Stimulated activated CD4-positive, alpha-beta T cell treated with anti-CD3 and anti-CD28 coated beads, Interleukin-2, amount 100 ng/mL, for 4 hours (primary cell): Measurements from ENCODE around the gene RAB9B.

Experiments
- DNase-seq: peaks from one replicate; pipeline ENCODE4 v3.0.0-alpha.2; 2020; ENCODE audit warnings: low read depth

Gene RAB9B

DNA sequence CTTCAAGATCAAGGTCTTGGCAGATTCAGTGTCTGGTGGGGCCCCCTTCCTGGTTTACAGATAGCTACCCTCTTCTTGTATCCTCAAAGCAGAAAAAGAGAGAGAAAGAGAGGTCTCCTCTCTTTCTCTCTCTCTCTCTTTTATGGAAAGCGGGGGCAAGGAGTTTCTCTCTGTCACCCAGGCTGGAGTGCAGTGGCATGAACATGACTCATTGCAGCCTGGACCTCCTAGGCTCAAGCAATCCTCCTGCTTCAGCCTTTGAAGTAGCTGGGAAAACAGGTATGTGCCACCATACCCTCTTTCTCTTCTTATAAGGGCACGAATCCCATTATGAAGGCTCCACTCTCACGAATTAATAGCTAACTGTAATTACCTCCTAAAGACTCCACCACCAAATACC, 20.2 kb downstream of the RAB9B start:
- no peak for DNase-seq

DNA sequence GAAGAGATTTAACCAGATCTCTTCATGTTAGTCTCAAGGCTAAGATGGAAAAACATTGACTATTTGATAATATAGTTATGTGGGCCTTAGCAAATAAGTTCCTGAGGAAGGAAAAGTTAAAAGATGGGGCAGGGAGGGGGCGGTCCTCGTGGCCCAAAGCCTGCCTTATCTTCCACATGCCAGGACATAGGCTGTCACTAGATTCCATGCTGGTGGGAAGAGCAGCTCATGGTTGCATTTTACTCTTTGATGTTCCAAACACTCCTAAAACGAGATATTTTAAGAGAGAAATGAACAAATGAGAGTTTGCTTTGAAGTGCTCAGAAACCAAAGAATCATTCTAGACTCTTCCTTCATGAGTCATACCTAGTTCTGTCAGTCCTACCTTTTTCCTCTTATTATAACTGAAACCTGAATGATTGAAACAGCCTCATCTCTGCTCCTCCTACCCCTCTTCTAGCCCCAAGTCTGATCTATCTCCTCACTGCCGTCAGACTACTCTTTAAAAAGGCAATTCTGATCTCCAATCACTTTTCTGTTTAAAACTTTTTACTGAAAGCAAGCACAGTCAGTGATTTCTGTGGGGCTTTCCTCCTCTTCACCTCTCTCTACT, 25.1 kb downstream of the RAB9B start:
- DNase-seq = no peak

DNA sequence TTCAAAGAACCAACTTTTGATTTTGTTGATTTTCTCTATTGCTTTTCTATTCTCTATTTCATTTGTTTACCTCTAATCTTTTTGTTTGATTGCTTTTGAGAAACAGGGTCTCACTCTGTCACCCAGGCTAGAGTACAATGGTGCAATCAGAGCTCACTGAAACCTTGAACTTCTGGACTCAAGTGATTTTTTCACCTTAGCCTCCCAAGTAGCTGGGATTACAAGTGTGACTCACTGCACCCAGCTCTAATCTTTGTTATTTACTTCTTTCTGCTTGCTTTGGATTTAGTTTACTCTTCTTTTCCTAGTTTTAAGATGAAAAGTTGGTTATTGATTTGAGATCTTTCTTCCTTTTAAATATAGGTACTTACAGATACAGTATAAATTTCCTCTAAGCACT, 26.2 kb downstream of the RAB9B start:
- no peak for DNase-seq

DNA sequence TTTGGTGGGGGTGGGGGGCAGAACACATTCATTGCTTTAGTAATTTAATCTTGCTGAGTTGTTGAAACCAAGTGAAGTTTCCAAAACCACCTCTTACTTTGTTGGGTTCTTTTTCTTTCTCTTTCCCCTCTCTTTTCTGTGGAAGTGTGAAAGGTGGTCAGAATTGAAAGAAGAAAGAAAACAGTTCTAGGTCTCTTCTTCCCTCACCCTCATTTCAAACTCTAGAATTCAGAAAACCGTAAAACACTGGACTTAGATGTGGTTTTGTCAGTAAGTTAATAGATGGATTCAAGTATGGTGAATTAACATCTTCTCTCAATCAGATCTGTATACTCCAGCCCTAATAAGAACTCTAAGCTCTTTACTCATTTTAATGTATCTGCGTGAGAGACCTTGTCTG, 31.7 kb downstream of the RAB9B start:
- no peak for DNase-seq

DNA sequence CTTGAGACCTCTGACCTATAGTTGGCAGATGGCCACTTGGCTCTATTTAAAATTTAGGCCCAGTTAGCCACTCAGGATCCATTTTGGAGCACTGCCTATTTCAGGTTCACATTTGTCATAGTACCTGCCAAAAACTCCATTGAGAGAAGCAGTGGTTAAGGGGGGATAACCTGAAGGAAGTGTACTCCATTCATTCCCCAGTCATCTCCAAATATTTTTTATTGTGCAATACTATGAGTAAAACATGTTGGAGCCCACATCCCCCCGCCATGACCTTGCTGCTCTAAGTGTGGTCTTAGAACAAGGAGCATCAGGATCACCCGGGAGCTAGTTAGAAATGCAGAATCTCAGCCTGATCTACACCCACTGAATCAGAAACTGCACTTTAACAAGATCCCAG, 34.4 kb downstream of the RAB9B start:
- no peak for DNase-seq

DNA sequence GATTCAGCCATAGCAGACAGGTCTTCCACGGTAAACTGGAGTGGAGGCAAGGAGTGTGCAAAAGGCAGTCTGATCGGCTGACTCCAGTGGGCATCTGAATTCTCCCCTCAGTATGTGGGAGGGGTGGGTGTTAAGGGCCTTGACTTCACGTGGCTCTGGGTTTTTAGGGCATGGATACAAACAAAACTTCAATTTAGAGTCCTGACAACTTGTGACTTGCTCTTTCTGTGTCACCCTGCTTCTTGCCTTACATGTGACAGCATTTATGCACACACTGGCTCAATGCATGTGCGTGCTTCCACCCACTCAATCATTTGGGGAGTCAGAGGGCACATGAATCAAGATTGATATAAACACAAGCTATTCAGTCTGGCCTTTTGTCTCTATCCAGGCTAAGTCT, 37.9 kb downstream of the RAB9B start:
- no peak for DNase-seq

DNA sequence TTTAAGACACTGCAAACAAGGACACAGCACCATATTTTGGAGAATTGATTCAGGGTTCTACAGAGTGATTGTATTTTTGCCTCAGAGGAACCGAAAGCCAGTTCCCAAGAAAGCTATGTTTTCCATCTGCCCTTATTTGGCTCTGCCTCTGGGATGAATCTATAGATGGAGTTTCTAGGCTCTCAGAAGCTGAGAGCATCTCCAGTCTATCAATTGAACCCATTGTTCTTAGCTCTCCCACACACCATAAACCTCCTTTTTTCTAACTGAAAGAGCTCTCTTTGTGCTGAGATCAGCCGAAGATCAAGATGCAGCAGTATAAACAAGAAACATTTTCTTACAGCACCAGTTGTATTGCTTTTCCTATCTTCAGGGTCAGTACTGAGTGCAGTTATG, 38.5 kb downstream of the RAB9B start:
- DNase-seq = no peak

DNA sequence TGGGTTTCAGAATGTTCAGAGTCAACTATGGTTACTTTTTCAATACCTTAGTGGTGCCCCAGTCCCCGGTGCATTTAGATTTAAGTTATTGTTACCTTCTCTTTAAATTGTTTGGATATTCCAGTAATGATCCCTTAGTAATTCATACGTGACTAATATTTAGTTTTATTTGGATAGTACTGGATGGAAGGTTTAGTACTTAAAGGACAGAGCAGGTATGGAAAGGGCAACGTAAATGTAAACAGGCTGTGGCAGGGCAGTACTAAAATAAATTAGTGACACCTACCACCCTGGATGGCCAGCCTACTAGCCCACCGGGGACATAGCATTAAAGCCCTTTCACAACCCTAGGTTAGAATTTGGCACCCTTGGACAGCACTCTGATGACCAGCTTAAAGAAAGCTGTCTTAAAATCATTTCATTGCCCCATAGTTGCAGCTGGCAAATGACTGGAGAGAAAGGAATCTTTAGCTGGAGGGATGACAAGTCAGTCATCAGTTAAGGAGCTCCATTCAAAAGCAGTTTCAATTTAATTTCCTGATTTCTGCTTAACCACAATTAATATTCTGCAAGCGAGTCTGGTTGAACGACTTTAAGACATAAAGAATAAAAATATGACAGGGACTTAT, 39.0 kb downstream of the RAB9B start:
- no peak for DNase-seq

DNA sequence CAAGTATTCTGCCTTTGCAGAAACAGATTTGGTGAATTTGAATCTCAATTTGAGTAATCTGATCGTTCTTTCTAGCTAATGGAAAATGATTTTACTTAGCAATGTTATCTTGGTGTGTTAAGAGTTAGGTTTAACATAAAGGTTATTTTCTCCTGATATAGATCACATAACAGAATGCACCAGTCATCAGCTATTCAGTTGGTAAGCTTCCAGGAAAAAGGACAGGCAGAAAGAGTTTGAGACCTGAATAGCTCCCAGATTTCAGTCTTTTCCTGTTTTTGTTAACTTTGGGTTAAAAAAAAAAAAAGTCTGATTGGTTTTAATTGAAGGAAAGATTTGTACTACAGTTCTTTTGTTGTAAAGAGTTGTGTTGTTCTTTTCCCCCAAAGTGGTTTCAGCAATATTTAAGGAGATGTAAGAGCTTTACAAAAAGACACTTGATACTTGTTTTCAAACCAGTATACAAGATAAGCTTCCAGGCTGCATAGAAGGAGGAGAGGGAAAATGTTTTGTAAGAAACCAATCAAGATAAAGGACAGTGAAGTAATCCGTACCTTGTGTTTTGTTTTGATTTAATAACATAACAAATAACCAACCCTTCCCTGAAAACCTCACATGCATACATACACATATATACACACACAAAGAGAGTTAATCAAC, 40.1 kb downstream of the RAB9B start:
- DNase-seq = no peak

DNA sequence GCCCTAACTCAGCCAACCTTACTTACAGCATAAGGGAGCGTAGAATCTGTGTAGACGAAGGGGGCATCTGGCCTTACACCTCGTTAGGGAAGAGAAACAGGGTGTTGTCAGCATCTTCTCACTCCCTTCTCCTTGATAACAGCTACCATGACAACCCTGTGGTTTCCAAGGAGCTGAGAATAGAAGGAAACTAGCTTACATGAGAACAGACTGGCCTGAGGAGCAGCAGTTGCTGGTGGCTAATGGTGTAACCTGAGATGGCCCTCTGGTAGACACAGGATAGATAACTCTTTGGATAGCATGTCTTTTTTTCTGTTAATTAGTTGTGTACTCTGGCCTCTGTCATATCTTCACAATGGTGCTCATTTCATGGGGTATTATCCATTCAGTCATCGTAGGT, 40.8 kb downstream of the RAB9B start:
- DNase-seq = no peak

DNA sequence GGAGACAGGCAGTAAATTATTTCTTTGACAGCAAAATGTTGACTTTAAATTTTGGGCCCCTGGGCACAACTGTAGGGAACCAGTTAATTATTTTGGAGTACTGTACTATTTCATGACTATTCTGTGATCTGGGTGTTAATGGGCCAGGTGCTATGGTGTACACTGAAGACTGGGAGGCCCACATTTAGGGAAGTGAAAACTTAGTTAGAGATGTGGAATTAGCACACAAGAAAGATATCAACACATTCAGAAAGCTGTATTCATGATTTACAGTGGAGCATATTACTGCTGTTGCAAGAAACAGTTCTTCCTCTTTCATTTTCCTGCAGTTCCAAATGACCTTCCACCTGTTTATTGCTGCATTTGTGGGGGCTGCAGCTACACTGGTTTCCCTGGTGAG, 43.1 kb downstream of the RAB9B start:
- DNase-seq = no peak

DNA sequence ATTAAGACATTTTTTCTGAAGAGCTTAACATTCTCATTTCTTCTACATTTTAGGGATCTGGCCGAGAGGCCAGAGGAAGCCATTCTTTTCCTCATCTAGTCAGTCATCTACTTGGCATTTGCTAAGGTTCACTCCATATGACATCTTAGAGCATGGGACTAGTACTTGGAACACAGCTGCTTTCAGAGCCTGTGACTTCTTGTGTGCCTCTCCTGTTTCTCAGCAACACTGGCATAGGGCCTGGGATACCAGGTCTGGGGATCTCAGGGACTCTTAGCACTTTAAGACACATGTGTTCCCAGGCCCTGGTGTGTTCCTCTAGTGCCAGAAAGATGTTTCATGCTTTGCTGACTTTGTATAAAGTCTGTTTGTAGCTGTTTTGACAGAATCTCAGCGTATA, 48.1 kb downstream of the RAB9B start:
- DNase-seq = no peak

DNA sequence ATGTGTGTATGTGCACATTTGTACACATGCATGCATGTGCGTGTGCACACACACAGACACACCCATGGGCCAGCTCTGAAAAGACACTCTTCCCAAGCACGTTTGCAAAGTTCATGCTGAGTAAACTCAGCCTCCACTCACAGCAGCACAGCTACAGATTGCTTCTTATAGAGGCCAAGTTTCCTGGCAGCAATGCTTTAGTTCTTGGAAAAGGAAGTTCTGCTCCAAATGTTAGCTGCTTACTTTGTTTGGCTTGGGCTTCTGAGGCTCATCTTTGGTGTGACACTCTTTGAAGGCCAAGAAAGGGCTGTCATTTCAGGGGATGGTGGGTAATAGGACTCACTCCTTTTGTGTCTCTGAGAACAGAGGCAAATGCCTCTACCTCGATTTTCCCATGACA, 48.9 kb downstream of the RAB9B start:
- no peak for DNase-seq

DNA sequence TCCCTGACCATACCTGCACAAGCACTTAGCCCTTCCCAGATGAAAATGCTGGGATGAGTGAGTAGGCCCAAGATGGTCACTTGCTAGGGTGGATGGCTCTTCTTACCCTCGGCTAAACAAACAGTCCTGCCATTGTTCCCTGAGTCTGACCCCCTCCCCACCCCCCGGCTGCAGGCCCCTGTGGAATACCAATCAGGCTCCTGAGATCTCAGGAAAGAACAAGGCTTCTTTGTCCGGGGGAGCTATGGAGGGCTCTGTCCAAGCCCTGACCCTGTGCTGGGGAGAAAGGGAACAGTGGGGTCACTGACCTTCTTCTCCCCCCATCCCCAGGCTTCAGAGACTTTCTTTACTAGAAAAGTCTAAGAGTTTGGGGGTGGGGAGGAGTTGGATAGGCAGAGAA, 49.4 kb downstream of the RAB9B start:
- no peak for DNase-seq

DNA sequence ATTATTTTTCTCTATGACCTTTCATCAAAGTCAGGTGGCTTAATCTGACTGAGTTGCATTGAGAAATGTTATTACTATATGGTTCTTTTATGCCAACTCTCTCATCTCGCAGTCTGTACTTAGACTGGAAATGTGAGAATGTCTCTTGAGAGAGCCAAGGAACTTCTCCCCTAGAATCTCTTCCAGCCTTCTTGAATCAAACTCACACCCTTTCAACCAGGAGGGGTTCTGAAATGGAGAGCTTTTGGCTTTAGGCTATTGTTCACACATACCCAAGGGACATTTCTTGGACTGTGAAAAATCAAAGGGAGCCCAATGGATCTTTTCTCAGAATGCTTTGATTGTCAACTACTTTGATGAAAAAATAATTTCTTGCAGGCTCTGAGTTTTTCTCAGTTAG, 50.4 kb downstream of the RAB9B start:
- DNase-seq = no peak

DNA sequence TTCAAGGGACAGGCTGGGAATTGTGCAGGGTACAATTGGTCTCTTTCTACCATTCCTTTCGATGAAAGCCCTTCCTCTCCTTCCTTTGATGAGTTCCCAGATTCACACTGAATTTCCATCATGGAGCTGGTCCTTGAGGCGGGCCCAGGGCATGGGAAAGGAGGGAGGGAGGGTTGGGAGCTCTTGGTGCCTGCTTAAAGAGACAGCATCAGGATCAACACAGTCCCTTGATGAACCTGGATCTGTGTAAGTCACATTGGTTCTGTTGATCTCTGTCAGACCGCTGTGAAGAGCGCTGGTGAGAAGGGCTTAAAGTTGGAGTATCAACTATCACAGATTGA, 51.0 kb downstream of the RAB9B start:
- DNase-seq = no peak

DNA sequence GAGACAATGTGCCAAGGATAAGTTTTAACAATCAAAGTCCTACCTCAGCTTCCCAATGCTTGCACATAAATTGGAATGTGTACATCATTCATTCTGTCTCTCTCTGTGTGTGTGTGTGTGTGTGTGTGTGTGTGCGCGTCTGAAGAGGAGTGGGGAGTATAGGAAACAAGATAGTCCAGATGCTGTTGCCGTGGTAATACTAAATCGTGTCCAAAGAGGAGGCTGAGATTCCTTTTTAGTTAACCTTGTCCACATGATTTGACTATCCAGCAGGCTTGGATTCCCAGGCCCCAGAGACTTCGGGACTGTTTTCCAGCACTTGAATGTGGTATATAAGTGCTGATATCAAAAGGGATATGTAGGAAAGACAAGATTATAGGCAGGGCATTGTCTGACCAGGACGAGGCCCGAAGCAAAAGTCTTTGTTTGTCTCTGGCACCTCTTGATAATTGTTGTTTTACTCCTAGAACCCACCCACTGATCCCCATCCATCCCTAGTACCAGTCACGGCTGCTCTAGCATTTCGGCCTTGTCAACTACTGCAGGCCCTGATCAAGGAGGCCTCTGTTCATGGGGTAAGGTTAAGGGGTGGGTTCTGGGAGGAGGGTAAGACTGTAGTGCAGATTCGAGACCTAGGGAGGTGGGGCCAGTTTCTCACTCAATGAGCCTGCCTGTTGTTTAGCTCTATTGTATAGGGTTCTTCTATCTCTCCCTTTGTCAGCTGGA, 51.6 kb downstream of the RAB9B start:
- no peak for DNase-seq

DNA sequence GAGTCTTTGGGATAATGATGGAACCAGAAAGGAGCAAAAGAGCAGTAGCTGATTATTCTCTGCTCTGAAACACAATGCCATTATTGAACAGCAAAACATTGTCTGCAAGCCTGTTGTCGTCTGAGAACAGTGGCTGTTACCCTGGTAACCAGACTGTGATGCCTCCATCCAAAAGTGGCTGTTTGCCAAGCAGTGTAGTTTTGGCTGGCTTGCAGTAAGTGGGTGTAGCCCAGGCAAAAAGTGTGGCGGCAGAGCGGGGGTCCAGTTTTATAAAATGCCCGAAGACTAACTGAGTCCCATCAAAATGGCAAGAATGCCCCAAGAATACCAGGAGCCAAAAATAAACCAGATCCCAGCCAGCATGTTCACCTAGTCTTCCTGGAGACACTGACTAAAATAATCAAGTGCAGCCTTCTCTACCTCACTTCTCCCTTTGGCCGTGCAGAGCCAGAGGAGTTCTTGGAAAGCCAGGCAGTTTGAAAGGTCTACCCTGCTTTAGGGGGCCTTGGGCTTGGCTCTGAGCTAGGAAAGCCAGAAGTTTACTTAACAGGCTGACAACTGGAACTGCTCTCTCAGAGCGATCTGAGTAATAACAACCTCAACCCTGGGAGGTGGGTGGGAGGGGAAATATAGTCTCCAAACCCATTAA, 52.8 kb downstream of the RAB9B start:
- no peak for DNase-seq

DNA sequence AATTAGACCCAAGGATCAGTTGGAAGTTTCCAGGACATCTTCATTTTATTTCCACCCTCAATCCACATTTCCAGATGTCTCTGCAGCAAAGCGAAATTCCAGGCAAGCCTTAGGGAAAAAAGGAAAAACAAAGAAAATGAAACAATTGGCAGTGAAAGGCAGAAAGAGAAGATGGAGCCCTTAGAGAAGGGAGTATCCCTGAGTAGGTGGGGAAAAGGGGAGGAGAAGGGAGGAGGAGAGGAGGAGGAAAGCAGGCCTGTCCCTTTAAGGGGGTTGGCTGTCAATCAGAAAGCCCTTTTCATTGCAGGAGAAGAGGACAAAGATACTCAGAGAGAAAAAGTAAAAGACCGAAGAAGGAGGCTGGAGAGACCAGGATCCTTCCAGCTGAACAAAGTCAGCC, 55.5 kb downstream of the RAB9B start, which contains the start of gene PLP1:
Gene PLP1 (plus strand): TSS at position 295 of the 400 bp plus-strand sequence. CDS start 156 bp downstream, outside the sequence.
- DNase-seq = no peak

DNA sequence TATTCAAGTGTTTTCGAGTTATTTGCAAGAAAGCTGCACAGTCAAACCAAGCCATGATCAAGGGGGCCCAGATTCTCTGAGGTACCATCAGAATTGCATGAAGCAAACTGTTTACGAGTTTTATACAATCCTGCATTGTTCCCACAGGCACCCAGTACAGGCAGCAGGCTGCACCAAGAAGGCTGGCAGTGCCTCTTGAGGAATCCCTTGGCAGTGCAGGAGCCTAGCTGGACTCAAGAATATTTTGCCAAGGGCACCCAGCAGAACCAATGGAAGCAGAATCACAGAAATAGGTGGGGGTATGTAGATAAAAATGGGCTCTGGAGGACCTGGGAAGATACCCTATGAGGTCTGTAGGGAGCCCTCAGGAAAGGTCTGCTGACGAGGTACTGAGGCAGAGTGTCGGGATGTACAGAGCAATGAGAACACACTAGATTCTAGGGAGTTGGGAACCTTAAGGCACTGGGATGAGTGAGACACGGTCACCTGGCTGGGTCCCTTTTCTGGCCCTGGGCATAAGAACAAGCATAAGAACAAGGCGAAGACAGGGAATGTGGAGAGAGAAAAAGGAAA, 57.9 kb downstream of the RAB9B start:
- no peak for DNase-seq

DNA sequence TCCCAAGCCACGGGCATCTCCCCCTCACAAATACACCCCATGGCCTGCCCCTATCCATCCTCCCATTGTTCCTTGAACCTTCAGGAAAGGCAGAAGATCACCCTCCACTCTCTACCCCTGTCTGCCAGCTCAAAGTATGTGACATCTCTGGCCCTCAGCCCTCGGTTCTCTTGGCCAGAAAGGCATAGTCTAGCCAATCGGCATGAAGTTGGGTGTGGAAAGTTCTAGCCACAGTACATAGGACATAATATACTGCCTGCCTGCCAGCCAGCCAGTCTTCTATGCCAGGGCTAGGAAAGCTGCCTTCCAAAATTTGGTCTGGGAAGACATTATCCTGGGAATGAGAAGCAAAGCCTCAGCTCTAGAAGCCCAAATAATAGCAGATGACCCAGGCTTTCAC, 58.6 kb downstream of the RAB9B start:
- no peak for DNase-seq
